ENCODE results near the gene SIX2. TPM values are rescaled to one million over a fixed set of nuclear protein-coding genes. Genes with fewer than 3 reads are reported as not detected.

The SIX2 gene
- total RNA-seq, 1 donor from 2014 or later, result 16.7 TPM

- Histone ChIP-seq H3K4me1 (no peaks in the 10 kb centered on the region), H3K27ac (no peak overlapping the region), H3K27me3 (no peaks in the 10 kb centered on the region), H3K4me3 (no peak overlapping the region), H3K36me3 (no peaks in the 10 kb centered on the region), H3K9me3 (no peaks in the 10 kb centered on the region)
- DNase-seq (ENCODE audit: extremely low spot score in 2 of 2), result no peak
- no peak for TF ChIP-seq POLR2AphosphoS5 (IDR thresholded peaks at IDR 0.05; ENCODE audit: insufficient read depth in 1 of 2, low read depth in 1 of 2)
- no peak for TF ChIP-seq POLR2A (IDR thresholded peaks at IDR 0.05)
- TF ChIP-seq, protein P1, sequence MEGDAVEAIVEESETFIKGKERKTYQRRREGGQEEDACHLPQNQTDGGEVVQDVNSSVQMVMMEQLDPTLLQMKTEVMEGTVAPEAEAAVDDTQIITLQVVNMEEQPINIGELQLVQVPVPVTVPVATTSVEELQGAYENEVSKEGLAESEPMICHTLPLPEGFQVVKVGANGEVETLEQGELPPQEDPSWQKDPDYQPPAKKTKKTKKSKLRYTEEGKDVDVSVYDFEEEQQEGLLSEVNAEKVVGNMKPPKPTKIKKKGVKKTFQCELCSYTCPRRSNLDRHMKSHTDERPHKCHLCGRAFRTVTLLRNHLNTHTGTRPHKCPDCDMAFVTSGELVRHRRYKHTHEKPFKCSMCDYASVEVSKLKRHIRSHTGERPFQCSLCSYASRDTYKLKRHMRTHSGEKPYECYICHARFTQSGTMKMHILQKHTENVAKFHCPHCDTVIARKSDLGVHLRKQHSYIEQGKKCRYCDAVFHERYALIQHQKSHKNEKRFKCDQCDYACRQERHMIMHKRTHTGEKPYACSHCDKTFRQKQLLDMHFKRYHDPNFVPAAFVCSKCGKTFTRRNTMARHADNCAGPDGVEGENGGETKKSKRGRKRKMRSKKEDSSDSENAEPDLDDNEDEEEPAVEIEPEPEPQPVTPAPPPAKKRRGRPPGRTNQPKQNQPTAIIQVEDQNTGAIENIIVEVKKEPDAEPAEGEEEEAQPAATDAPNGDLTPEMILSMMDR (IDR thresholded peaks at IDR 0.05), result no peak
- intact Hi-C loops (cut with DNase I), result no loop called here
These were observed 21.8 kb upstream of the SIX2 start for GRCh38 chr2:45031028-45031427.

DNA sequence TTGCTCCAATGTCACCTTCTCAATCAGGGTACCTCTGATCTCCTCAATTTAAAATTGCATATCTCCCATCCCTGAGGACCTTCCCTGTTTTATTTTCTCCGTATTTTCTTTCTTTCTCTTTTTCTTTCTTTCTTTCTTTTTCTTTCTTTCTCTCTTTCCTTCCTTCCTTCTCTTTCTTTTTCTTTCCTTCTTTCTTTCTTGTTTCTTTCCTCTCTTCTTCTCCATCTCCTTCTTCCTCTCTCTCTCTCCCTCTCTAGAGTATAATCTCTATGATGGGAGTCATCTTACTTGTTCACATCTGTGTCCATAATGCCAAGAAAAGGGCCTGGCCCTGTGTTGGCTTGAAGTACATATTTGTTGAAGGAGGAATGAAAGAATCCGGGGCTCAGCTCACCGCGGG lies 21.3 kb upstream of the SIX2 start:
- TF ChIP-seq POLR2AphosphoS5 (IDR thresholded peaks at IDR 0.05; ENCODE audit: insufficient read depth in 1 of 2, low read depth in 1 of 2) (no peak), POLR2A (IDR thresholded peaks at IDR 0.05) (no peak)
- TF ChIP-seq, protein P1 (IDR thresholded peaks at IDR 0.05), result no peak
- no peak overlapping the region for H3K4me3 ChIP-seq
- DNase-seq (ENCODE audit: extremely low spot score in 2 of 2), result no peak
- H3K4me1 ChIP-seq, result no peaks in the 10 kb centered on the region
- H3K36me3 ChIP-seq, result no peaks in the 10 kb centered on the region
- H3K27ac ChIP-seq, result no peak overlapping the region
- no peaks in the 10 kb centered on the region for H3K9me3 ChIP-seq
- H3K27me3 ChIP-seq, result no peaks in the 10 kb centered on the region
- intact Hi-C loops (cut with DNase I), result no loop called here

GRCh38 chr2:45029215-45029614 lies 20.0 kb upstream of the SIX2 start:
- TF ChIP-seq POLR2AphosphoS5 (IDR thresholded peaks at IDR 0.05; ENCODE audit: insufficient read depth in 1 of 2, low read depth in 1 of 2) (no peak), POLR2A (IDR thresholded peaks at IDR 0.05) (no peak)
- TF ChIP-seq, protein P1 (IDR thresholded peaks at IDR 0.05), result no peak
- H3K4me1 ChIP-seq, result peaks cover 9% of the 10 kb centered on the region
- DNase-seq (ENCODE audit: extremely low spot score in 2 of 2), result no peak
- no peaks in the 10 kb centered on the region for H3K27me3 ChIP-seq
- H3K9me3 ChIP-seq, result no peaks in the 10 kb centered on the region
- intact Hi-C loops (cut with DNase I), result no loop called here
- H3K27ac ChIP-seq, result no peak overlapping the region
- no peak overlapping the region for H3K4me3 ChIP-seq
- no peaks in the 10 kb centered on the region for H3K36me3 ChIP-seq

- no peak for DNase-seq (ENCODE audit: extremely low spot score in 2 of 2)
- H3K27ac ChIP-seq, result no peak overlapping the region
- H3K36me3 ChIP-seq, result no peaks in the 10 kb centered on the region
- intact Hi-C loops (cut with DNase I), result no loop called here
- H3K4me3 ChIP-seq, result no peak overlapping the region
- peaks cover 9% of the 10 kb centered on the region for H3K4me1 ChIP-seq
- TF ChIP-seq, protein P1 (IDR thresholded peaks at IDR 0.05), result no peak
- TF ChIP-seq POLR2AphosphoS5 (IDR thresholded peaks at IDR 0.05; ENCODE audit: insufficient read depth in 1 of 2, low read depth in 1 of 2), result no peak
- no peak for TF ChIP-seq POLR2A (IDR thresholded peaks at IDR 0.05)
- no peaks in the 10 kb centered on the region for H3K27me3 ChIP-seq
- H3K9me3 ChIP-seq, result no peaks in the 10 kb centered on the region
These were observed 19.0 kb upstream of the SIX2 start for GRCh38 chr2:45028276-45028675.

- Histone ChIP-seq H3K4me1 (peaks cover 9% of the 10 kb centered on the region), H3K27ac (no peak overlapping the region), H3K9me3 (no peaks in the 10 kb centered on the region), H3K27me3 (no peaks in the 10 kb centered on the region), H3K4me3 (no peak overlapping the region), H3K36me3 (no peaks in the 10 kb centered on the region)
- intact Hi-C loops (cut with DNase I), result no loop called here
- no peak for TF ChIP-seq POLR2AphosphoS5 (IDR thresholded peaks at IDR 0.05; ENCODE audit: insufficient read depth in 1 of 2, low read depth in 1 of 2)
- TF ChIP-seq POLR2A (IDR thresholded peaks at IDR 0.05), result no peak
- TF ChIP-seq, protein P1 (IDR thresholded peaks at IDR 0.05), result no peak
- DNase-seq (ENCODE audit: extremely low spot score in 2 of 2), result no peak
These were observed 17.7 kb upstream of the SIX2 start for GRCh38 chr2:45026924-45027450.

All from vagina (tissue), 2 donors.